CD4-positive, CD25-positive, alpha-beta regulatory T cell (primary cell): ENCODE measurements around the gene AARS1. TPM values are rescaled to one million over a fixed set of nuclear protein-coding genes. Genes with fewer than 3 reads are reported as not detected.
A peak's percentile ranks its signal among the peaks of the same experiment; 100 is the strongest.

ENCODE experiments used
- ATAC-seq, 2 donors: fragments of 150-1000 bp; cut with Tn5 transposase; one replicate each; pipeline ENCODE4 v1.10.0; 2021; ENCODE audit warnings: low read depth in 2 of 2, moderate number of reproducible peaks in 2 of 2, moderate library complexity in 1 of 2
- DNase-seq, 3 donors: peaks; one replicate each; pipeline versions ENCODE4 v3.0.0 to v3.0.0-alpha.2; 2012 to 2022; ENCODE audit warnings: mixed read lengths in 1 of 3
- H3K27ac ChIP-seq: one replicate; pipeline ENCODE4 v1.7.0; 2013; ENCODE audit warnings: mild to moderate bottlenecking, low read length; ENCODE audit not compliant: insufficient read depth, poor library complexity, severe bottlenecking
- H3K27me3 ChIP-seq: one replicate; pipeline ENCODE4 v1.7.0; 2013; ENCODE audit warnings: low read length; ENCODE audit not compliant: control insufficient read depth, insufficient read depth
- H3K36me3 ChIP-seq: one replicate; pipeline ENCODE4 v1.7.0; 2013; ENCODE audit warnings: mild to moderate bottlenecking, low read length, moderate library complexity; ENCODE audit not compliant: control insufficient read depth, insufficient read depth
- H3K4me1 ChIP-seq: 2 replicates; pipeline ENCODE4 v1.7.0; 2013; ENCODE audit warnings: mild to moderate bottlenecking, low read length; ENCODE audit not compliant: insufficient read depth, control insufficient read depth, poor library complexity, severe bottlenecking
- H3K4me3 ChIP-seq: one replicate; pipeline ENCODE4 v1.7.0; 2013; ENCODE audit warnings: low read depth, mild to moderate bottlenecking, low read length, moderate library complexity
- H3K9me3 ChIP-seq, 2 experiments: 1 replicate in 1 of 2; 2 replicates in 1 of 2; pipeline ENCODE4 v1.7.0; 2013; ENCODE audit warnings: low read length in 2 of 2, mild to moderate bottlenecking in 1 of 2, moderate library complexity in 1 of 2; ENCODE audit not compliant: control insufficient read depth in 2 of 2
- H3K27ac Mint-ChIP-seq, 3 donors: one replicate each; pipeline ENCODE4 v1.8.0; 2020 to 2022; ENCODE audit warnings: mild to moderate bottlenecking in 3 of 3, mixed read lengths in 3 of 3, moderate library complexity in 2 of 3
- H3K27me3 Mint-ChIP-seq: one replicate; pipeline ENCODE4 v1.8.0; 2022; ENCODE audit warnings: mild to moderate bottlenecking, mixed read lengths
- H3K36me3 Mint-ChIP-seq: one replicate; pipeline ENCODE4 v1.8.0; 2020; ENCODE audit warnings: mixed read lengths
- H3K4me1 Mint-ChIP-seq, 4 donors: one replicate each; pipeline ENCODE4 v1.8.0; 2020 to 2022; ENCODE audit warnings: mixed read lengths in 4 of 4, mild to moderate bottlenecking in 1 of 4
- H3K4me3 Mint-ChIP-seq, 4 donors: one replicate each; pipeline ENCODE4 v1.8.0; 2020 to 2022; ENCODE audit warnings: mild to moderate bottlenecking in 4 of 4, mixed read lengths in 4 of 4, moderate library complexity in 3 of 4
- H3K9me3 Mint-ChIP-seq, 7 donors: one replicate each; pipeline ENCODE4 v1.8.0; 2020 to 2022; ENCODE audit warnings: mixed read lengths in 7 of 7, mild to moderate bottlenecking in 3 of 7, moderate library complexity in 2 of 7
- polyA plus RNA-seq, 4 donors: library from polyadenylated mRNA; unstranded; fragments of 300-500 nt; fragmentation: Illumina TruSeq; gene quantifications; one replicate each; pipeline ENCODE4 v1.2.3, GENCODE V29; 2021
- total RNA-seq: library from RNA; stranded (reverse); gene quantifications from one replicate; pipeline ENCODE4 v1.2.3, GENCODE V29; 2022

Gene AARS1
- total and polyA plus RNA-seq, 5 donors from 2014 or later: 25.2 to 34.5 (median 30.1) TPM

GRCh38 chr16:70254965-70255286 is 34.4 kb downstream of the AARS1 start:
- DNase-seq (no peak), ATAC-seq (no peak)
- H3K27ac ChIP-seq: no peak overlapping the region
- peaks cover 43% of the 10 kb centered on the region for H3K36me3 ChIP-seq
- no peak overlapping the region for H3K4me3 ChIP-seq
- Mint-ChIP-seq H3K27me3 (no peaks in the 10 kb centered on the region), H3K4me1 (peaks cover 0 to 15% (median 3%) of the 10 kb centered on the region in 4 donors), H3K36me3 (peaks cover 25% of the 10 kb centered on the region), H3K27ac (peak overlapping the region in 1 of 3 donors; percentile 48), H3K9me3 (no peaks in the 10 kb centered on the region), H3K4me3 (no peak overlapping the region)
- H3K27me3 ChIP-seq: no peaks in the 10 kb centered on the region
- no peaks in the 10 kb centered on the region for H3K9me3 ChIP-seq
- H3K4me1 ChIP-seq: peaks cover 4% of the 10 kb centered on the region

- Mint-ChIP-seq H3K4me3 (peak overlapping the region in 1 of 4 donors; percentile 85), H3K27me3 (no peaks in the 10 kb centered on the region), H3K27ac (no peak overlapping the region), H3K4me1 (peaks cover 0 to 18% (median 7%) of the 10 kb centered on the region in 4 donors), H3K9me3 (no peaks in the 10 kb centered on the region), H3K36me3 (peaks cover 25% of the 10 kb centered on the region)
- Histone ChIP-seq H3K27me3 (no peaks in the 10 kb centered on the region), H3K27ac (no peak overlapping the region), H3K36me3 (peaks cover 41% of the 10 kb centered on the region), H3K4me1 (peaks cover 10% of the 10 kb centered on the region), H3K4me3 (no peak overlapping the region), H3K9me3 (no peaks in the 10 kb centered on the region)
- ATAC-seq (no peak), DNase-seq (no peak)
Measured at GRCh38 chr16:70254180-70254964, 34.9 kb downstream of the AARS1 start.

- H3K27ac ChIP-seq: no peak overlapping the region
- H3K4me3 Mint-ChIP-seq: peak overlapping the region in 3 of 4 donors; percentile 47 to 85 (median 55)
Measured at GRCh38 chr16:70253291-70254106, 35.8 kb downstream of the AARS1 start.

GRCh38 chr16:70252355-70252988 is 36.8 kb downstream of the AARS1 start:
- Mint-ChIP-seq H3K27me3 (no peaks in the 10 kb centered on the region), H3K4me3 (peak overlapping the region; percentile 40 to 91 (median 63)), H3K36me3 (peaks cover 11% of the 10 kb centered on the region), H3K4me1 (peaks cover 0 to 32% (median 15%) of the 10 kb centered on the region in 4 donors), H3K9me3 (no peaks in the 10 kb centered on the region), H3K27ac (peak overlapping the region in 1 of 3 donors; percentile 90)
- Histone ChIP-seq H3K27me3 (no peaks in the 10 kb centered on the region), H3K9me3 (no peaks in the 10 kb centered on the region), H3K27ac (peak overlapping the region; percentile 78), H3K4me3 (no peak overlapping the region), H3K36me3 (peaks cover 24% of the 10 kb centered on the region), H3K4me1 (peaks cover 16% of the 10 kb centered on the region)
- DNase-seq (no peak), ATAC-seq (no peak)

More at GRCh38 chr16:70253291-70254106, 35.8 kb downstream of the AARS1 start:
- no peak overlapping the region for H3K4me3 ChIP-seq
- no peak overlapping the region for H3K27ac Mint-ChIP-seq
- peaks cover 15% of the 10 kb centered on the region for H3K4me1 ChIP-seq
- DNase-seq (peak in 2 of 3 donors; percentile 23 to 47), ATAC-seq (no peak)
- H3K36me3 Mint-ChIP-seq: peaks cover 19% of the 10 kb centered on the region
- no peaks in the 10 kb centered on the region for H3K27me3 Mint-ChIP-seq
- H3K27me3 ChIP-seq: no peaks in the 10 kb centered on the region
- H3K9me3 Mint-ChIP-seq: no peaks in the 10 kb centered on the region
- no peaks in the 10 kb centered on the region for H3K9me3 ChIP-seq
- H3K36me3 ChIP-seq: peaks cover 33% of the 10 kb centered on the region
- H3K4me1 Mint-ChIP-seq: peaks cover 0 to 23% (median 10%) of the 10 kb centered on the region in 4 donors

GRCh38 chr16:70251629-70252354 is 37.5 kb downstream of the AARS1 start, which contains the start of gene EXOSC6:
Gene EXOSC6, minus strand, starts transcription at chr16:70251940. Its CDS starts 40 bp downstream, at chr16:70251900.
- Histone ChIP-seq H3K4me1 (peaks cover 16% of the 10 kb centered on the region), H3K36me3 (peaks cover 21% of the 10 kb centered on the region), H3K27me3 (no peaks in the 10 kb centered on the region), H3K9me3 (no peaks in the 10 kb centered on the region), H3K4me3 (peak within 1 kb of the TSS; percentile 62), H3K27ac (peak within 1 kb of the TSS; percentile 78)
- Mint-ChIP-seq H3K4me1 (peaks cover 0 to 33% (median 15%) of the 10 kb centered on the region in 4 donors), H3K27ac (peak within 1 kb of the TSS; percentile 90 to 92 (median 91)), H3K4me3 (peak within 1 kb of the TSS; percentile 85 to 94 (median 92)), H3K9me3 (no peaks in the 10 kb centered on the region), H3K27me3 (no peaks in the 10 kb centered on the region), H3K36me3 (peaks cover 11% of the 10 kb centered on the region)
- DNase-seq (peak; percentile 88 to 96 (median 93)), ATAC-seq (peak; percentile 90 to 96)

- peaks cover 0 to 39% (median 19%) of the 10 kb centered on the region in 4 donors for H3K4me1 Mint-ChIP-seq
- H3K27me3 ChIP-seq: no peaks in the 10 kb centered on the region
- H3K27me3 Mint-ChIP-seq: no peaks in the 10 kb centered on the region
- H3K36me3 Mint-ChIP-seq: peaks cover 9% of the 10 kb centered on the region
- peak overlapping the region; percentile 74 for H3K27ac ChIP-seq
- H3K27ac Mint-ChIP-seq: peak overlapping the region; percentile 55 to 90 (median 86)
- H3K4me3 Mint-ChIP-seq: peak overlapping the region; percentile 83 to 87 (median 84)
- H3K4me3 ChIP-seq: peak overlapping the region; percentile 62
- ATAC-seq (peak; percentile 46 to 51), DNase-seq (peak in 1 of 3 donors; percentile 61)
- H3K9me3 ChIP-seq: no peaks in the 10 kb centered on the region
- peaks cover 16% of the 10 kb centered on the region for H3K4me1 ChIP-seq
- peaks cover 16% of the 10 kb centered on the region for H3K36me3 ChIP-seq
- no peaks in the 10 kb centered on the region for H3K9me3 Mint-ChIP-seq
Measured at GRCh38 chr16:70250748-70251628, 38.3 kb downstream of the AARS1 start.
